Smooth muscle cell (in vitro differentiated cells): ENCODE data around the gene RBM20. TPM values are rescaled to one million over a fixed set of nuclear protein-coding genes. Genes with fewer than 3 reads are reported as not detected.

Experiments used
- DNase-seq: peaks from one replicate; lab custom pipeline; 2025; ENCODE audit not compliant: unreplicated experiment; lab: John Stamatoyannopoulos, UW
- H2AFZ ChIP-seq: fragments of 200-600 bp; sonication (generic); 2 replicates; pipeline ENCODE4 v1.6.0; 2016; ENCODE audit warnings: antibody characterized with exemption, low read depth, mild to moderate bottlenecking
- H3F3A ChIP-seq: fragments of 200-600 bp; sonication (generic); 2 replicates; pipeline ENCODE4 v1.6.0; 2017; ENCODE audit warnings: antibody characterized with exemption, low read depth
- H3K27ac ChIP-seq: fragments of 200-600 bp; sonication (generic); 2 replicates; pipeline ENCODE4 v1.5.1; 2016; ENCODE audit warnings: low read depth, mild to moderate bottlenecking
- H3K27me3 ChIP-seq: fragments of 200-600 bp; sonication (generic); 2 replicates; pipeline ENCODE4 v1.6.1; 2016; ENCODE audit warnings: low read depth, mild to moderate bottlenecking
- H3K36me3 ChIP-seq: fragments of 200-600 bp; sonication (generic); 2 replicates; pipeline ENCODE4 v1.5.1; 2016; ENCODE audit warnings: low read depth
- H3K4me1 ChIP-seq: fragments of 200-600 bp; sonication (generic); 2 replicates; pipeline ENCODE4 v1.5.1; 2016; ENCODE audit warnings: low read depth
- H3K4me2 ChIP-seq: fragments of 200-600 bp; sonication (generic); 2 replicates; pipeline ENCODE4 v1.6.0; 2016; ENCODE audit warnings: mild to moderate bottlenecking
- H3K4me3 ChIP-seq: fragments of 200-600 bp; sonication (generic); 2 replicates; pipeline ENCODE4 v1.5.1; 2016; ENCODE audit warnings: mild to moderate bottlenecking
- H3K79me2 ChIP-seq: fragments of 200-600 bp; sonication (generic); 2 replicates; pipeline ENCODE4 v1.6.0; 2016; ENCODE audit warnings: low read depth, mild to moderate bottlenecking
- H3K9ac ChIP-seq: fragments of 200-600 bp; sonication (generic); 2 replicates; pipeline ENCODE4 v1.6.0; 2016; ENCODE audit warnings: low read depth
- H3K9me3 ChIP-seq: fragments of 200-600 bp; sonication (generic); replicated peaks from 2 replicates; pipeline ENCODE4 v1.5.1; 2016; ENCODE audit warnings: low read depth
- H4K20me1 ChIP-seq: fragments of 200-600 bp; sonication (generic); 2 replicates; pipeline ENCODE4 v1.6.0; 2016; ENCODE audit warnings: low read depth
- CTCF ChIP-seq: fragments of 200-600 bp; sonication (generic); IDR thresholded peaks from 2 replicates; pipeline ENCODE4 v1.5.1; 2017; ENCODE audit warnings: borderline replicate concordance, mild to moderate bottlenecking, antibody characterized with exemption; ENCODE audit not compliant: insufficient read depth, poor library complexity, severe bottlenecking
- WGBS: methylation state at CpG from one replicate; pipeline ENCODE4 v1.1.7; 2016; ENCODE audit warnings: low lambda C conversion rate; 5-methylcytosine and 5-hydroxymethylcytosine counted together
- polyA plus RNA-seq: library from polyadenylated mRNA; unstranded; fragments of >200 nt; fragmentation: Nextera tagmentation; extraction: Ambion mirVana; gene quantifications from 2 replicates; pipeline ENCODE4 v1.2.1, GENCODE V29; 2016
- total RNA-seq: library from RNA; depleted of rRNA; stranded (reverse); fragments of >200 nt; gene quantifications from 2 replicates; pipeline ENCODE4 v1.2.3, GENCODE V29; 2014

The RBM20 gene
- total and polyA plus RNA-seq, 2 experiments from 2014 or later, result 0.09 TPM

- Histone ChIP-seq H3K27me3 (no peaks in the 10 kb centered on the region), H4K20me1 (no peaks in the 10 kb centered on the region), H3F3A (no peaks in the 10 kb centered on the region), H3K4me3 (no peak overlapping the region), H3K9me3 (no peaks in the 10 kb centered on the region), H3K4me1 (no peaks in the 10 kb centered on the region), H3K9ac (no peak overlapping the region), H3K4me2 (no peak overlapping the region), H3K79me2 (no peaks in the 10 kb centered on the region), H3K27ac (no peak overlapping the region), H3K36me3 (no peaks in the 10 kb centered on the region), H2AFZ (no peak overlapping the region)
- no peak for DNase-seq
- TF ChIP-seq CTCF, result no peak
Observed at GRCh38 chr10:110714356-110714755, 70.2 kb downstream of the RBM20 start.

GRCh38 chr10:110717781-110718589, 73.8 kb downstream of the RBM20 start:
- TF ChIP-seq CTCF, result no peak
- Histone ChIP-seq H3K9me3 (no peaks in the 10 kb centered on the region), H3K79me2 (no peaks in the 10 kb centered on the region), H3K36me3 (no peaks in the 10 kb centered on the region), H3K4me1 (no peaks in the 10 kb centered on the region), H3F3A (no peaks in the 10 kb centered on the region), H3K27ac (no peak overlapping the region), H3K4me3 (no peak overlapping the region), H2AFZ (no peak overlapping the region), H4K20me1 (no peaks in the 10 kb centered on the region), H3K9ac (no peak overlapping the region), H3K27me3 (no peaks in the 10 kb centered on the region), H3K4me2 (no peak overlapping the region)
- no peak for DNase-seq
- WGBS, result 61% methylated on average over 4 of the region's 4 CpGs

- no peak overlapping the region for H3K4me3 ChIP-seq
- WGBS, result 92% methylated on average over 9 of the region's 9 CpGs
- no peak overlapping the region for H3K4me2 ChIP-seq
- no peak for TF ChIP-seq CTCF
- no peaks in the 10 kb centered on the region for H3K4me1 ChIP-seq
- no peak overlapping the region for H3K27ac ChIP-seq
- H4K20me1 ChIP-seq, result no peaks in the 10 kb centered on the region
- H3K27me3 ChIP-seq, result no peaks in the 10 kb centered on the region
- no peaks in the 10 kb centered on the region for H3K36me3 ChIP-seq
- H3F3A ChIP-seq, result no peaks in the 10 kb centered on the region
- no peak overlapping the region for H3K9ac ChIP-seq
- H3K79me2 ChIP-seq, result no peaks in the 10 kb centered on the region
- no peak overlapping the region for H2AFZ ChIP-seq
- no peaks in the 10 kb centered on the region for H3K9me3 ChIP-seq
- DNase-seq, result no peak
Observed at GRCh38 chr10:110721406-110722038, 77.4 kb downstream of the RBM20 start.
